NCI-H2171 (cell line): ENCODE results near the gene SMURF2.

Experiments
- DNase-seq: peaks from one replicate; lab custom pipeline; 2025; lab: John Stamatoyannopoulos, UW

The SMURF2 gene

DNA sequence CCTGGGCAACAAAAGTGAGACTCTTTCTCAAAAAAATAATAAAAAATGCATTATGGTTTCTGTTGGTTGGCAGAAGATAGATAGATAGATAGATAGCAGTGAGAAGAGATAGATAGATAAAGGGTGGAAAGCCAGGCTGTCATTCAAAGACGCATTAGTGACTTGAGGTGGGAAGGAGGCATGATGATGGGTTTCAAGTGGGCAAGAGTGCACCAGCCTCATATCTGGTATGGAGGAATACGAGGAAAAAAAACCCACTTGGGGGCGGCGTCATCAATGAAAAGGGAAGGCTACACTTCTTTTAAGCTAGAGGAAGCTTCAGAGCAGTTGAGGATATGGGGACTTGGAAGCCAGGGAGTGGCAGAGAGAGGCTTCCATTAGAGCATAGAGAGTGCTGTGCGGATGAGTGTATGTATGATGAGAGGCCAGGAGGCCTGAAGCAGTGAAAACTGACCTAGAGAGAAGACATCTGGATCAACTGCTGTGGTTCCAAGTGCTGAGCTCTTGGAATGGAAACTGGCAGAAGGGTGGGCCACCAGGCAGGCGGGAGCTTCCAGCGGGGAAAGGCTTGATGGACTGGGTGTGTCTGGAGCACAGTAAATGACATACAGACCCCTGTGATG, 123.5 kb downstream of the SMURF2 start:
- no peak for DNase-seq

DNA sequence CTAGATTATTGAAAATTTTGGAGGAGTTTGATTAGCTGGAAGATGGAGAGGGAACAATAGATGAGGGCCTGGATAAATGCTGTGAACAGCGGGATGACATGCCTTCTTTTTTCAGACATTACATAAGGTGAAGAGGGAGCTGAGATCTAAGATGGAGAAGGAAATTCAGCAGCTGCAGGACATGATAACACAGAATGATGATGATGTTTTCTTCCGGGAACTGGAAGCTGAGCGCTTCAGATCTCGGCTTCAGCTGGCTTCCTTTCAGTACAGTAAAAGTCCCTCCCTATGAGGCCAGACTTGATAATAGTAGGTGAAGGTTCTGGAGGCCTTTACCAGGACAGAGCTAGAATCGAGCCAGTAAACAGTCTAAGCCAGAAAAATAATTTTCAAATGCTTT, 124.6 kb downstream of the SMURF2 start:
- no peak for DNase-seq

DNA sequence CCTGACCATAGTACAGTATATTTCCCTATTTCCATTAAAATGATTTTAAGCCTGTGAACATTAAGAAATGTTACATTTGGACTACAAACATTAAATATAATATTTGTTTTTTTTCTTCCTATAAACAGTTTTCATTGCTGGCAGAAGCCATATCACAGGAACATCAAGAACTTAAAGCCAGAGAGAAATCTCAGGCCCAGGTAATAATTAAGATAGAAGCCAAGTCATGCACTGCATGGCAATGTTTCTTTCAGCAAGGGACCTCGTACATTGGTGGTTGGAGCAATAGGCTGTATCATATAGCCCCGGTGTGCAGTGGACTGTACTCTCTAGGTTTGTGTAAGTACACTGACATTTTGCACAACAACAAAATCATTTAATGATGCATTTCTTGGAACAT, 125.2 kb downstream of the SMURF2 start:
- DNase-seq: no peak

DNA sequence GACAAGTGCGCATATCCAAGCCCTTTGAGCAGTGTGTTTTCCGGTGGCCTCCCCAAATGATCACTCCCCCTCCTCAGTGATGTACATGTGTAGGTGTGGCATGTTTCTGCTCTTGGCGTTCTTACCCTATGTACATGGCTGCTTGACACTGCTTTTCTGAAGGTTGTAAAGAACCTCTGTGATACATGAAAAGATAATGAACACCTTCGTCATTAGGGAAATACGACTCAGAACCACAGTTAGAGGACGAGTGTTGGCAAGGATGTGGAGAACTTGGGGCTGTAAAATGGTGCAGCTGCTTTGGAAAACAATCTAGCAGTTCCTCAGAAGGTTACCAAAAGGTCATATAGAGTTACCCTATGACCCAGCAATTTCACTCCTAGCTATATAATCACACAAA, 126.8 kb downstream of the SMURF2 start:
- DNase-seq: no peak

DNA sequence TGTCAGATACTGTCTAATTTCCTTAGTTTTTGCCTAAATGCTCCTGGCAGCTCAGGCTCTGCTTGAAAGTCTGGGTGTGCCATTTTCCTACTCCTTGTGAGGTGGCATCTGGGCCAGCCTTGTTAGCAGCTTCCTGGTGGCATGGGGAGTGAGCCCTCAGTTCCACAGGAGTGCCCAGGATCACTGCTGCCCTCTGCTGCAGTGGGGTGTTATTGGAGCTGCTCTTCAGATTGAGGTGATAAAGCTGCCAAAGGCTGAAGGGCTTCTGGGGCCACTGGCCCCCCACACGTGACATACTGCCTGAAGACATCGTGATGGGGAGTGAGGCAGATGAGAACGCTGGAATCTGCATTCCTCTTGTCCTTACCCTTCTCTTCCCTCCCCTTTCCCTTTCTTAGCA, 127.9 kb downstream of the SMURF2 start:
- no peak for DNase-seq

DNA sequence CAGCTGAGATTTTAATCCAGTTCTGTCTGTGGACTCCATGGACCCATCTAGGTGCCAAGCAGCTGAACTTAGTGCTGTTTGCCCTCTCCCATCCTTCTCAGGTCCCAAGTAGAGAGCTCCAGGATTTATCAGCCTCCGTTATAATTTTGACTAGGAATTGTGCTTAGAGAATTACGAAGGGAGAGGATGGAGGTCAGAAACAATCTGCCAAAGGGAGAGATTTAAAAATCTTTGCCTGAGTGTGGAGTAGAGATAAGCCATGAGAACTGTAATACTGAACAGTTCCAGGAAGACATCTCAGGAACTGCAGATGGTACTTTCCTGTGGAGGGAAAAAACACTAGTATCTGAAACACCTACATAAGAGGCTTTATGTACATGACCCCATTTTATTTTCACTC, 128.3 kb downstream of the SMURF2 start:
- DNase-seq: no peak

DNA sequence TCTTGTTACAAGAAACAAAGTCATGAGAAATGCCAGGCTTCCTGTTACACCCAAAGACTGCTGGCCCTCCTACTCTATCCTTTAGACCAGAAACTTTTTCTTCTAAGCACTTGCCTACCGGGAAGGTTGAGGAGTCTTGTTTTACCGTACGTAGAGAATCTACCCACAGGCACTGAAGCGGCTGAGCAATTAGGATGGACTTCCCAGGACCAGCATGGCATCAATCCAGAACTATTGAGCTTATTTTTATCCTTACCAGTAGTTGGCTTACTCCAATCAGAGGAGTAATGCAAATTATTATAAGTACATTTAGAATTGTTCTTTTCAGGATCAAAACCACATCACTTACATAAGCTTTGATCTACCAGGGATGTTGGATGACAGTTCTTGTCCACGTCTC, 129.7 kb downstream of the SMURF2 start:
- DNase-seq: no peak

DNA sequence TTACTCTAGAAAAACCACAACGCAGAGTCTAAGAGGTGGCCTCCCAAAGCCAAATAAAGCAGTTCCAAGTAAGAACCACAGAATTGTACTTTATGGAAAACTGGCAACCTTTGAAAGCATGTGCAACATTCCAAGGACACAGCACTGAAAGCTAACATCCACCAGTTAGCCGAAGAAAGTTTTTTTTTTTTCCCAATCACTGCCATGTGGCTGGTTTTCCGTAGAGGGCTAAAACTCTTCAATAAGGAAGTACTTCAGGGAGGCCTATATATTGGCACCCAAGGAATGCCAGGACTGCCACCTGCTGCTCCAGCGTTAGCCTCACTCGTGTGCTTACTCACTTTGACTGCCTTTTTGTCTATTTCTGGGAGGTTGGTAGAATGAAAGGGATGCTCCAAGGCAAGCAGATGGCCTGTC, 130.1 kb downstream of the SMURF2 start:
- DNase-seq: no peak

DNA sequence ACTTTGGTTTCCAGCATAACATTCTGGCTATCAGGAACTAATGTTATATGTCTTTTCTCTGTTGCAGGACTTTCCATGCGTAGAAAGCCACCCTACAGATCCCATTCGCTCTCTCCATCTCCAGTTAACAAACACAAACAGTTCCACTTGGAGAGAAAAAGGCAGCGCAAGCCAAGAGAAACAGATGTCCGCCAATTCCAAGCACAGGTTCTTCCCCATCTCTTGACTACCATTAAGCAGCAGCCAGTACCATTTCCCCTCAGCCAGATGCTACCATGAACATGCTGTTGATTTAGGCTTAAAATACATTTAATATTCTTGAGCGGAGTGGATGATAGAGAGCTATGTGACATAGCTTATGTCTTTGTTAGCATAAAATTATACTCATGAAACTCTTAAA, 132.9 kb downstream of the SMURF2 start:
- no peak for DNase-seq

DNA sequence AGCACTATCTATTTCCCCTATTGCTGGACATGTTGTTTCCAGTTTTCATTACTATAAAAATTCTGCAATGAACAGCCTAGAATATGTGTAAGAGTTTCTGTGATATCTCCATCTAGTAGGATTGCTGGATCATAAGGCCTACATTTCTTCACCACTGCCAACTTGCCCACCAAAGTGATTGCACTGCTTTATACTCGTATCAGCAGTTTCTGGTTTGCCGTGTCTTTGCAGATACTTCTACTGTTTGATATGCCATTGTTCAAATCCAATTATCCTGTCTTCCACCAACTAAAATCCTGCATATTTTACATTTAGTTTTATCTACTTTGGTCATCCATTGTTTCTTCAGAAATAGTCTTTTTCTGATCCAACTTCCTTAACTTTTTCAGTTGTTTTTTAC, 134.2 kb downstream of the SMURF2 start:
- DNase-seq: no peak

DNA sequence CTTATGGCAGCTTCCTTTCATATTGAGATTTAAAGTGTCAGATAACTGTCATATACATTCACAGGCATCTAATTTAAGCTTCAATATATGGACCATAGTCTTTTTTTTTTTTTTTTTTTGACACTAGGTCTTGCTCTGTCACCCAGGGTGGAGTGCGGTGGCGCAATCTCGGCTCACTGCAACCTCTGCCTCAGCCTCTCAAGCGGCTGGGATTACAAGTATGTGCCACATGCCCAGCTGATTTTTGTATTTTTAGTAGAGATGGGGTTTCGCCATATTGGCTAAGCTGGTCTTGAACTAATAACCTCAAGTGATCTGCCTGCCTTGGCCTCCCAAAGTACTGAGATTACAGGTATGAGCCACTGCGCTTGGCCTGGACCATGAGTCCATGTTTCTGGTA, 141.7 kb downstream of the SMURF2 start:
- DNase-seq: no peak

DNA sequence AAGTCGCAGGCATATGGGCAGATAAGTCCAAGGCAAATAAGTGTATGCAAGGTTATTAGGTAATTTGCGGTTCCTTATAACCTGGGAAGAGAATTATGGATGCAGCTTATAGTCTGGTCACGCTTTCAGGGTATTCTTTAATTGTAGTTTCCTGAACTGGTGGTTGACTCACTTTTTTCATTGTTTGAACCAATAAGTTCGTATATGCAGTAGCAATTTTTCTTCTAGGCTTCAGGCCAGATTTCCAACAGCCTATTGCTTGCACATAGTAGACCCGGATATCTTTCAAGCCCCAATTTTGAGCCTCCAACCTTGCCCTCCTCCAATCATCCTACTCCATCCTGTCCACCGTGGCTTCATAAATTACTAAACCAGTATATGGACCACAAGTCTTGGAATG, 142.5 kb downstream of the SMURF2 start:
- DNase-seq: no peak

DNA sequence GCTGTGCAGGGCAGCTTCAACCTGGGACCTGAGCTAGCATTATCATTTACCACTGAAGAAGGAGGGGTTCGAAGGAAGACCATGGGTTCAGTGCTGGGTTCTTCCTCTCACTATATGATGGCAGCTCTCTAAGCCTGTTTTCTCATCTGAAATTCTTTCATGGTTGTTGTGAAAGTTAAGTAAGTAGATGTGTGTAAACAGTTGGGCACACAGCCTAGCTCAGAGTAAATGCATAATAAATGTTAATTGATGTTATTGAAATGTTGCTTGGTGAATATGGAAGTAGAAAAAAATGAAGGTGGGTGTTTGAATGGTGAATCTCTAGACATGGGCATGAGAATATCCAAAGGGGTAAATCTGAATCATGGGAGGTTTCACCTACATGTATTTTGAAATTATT, 146.3 kb downstream of the SMURF2 start:
- DNase-seq: no peak

DNA sequence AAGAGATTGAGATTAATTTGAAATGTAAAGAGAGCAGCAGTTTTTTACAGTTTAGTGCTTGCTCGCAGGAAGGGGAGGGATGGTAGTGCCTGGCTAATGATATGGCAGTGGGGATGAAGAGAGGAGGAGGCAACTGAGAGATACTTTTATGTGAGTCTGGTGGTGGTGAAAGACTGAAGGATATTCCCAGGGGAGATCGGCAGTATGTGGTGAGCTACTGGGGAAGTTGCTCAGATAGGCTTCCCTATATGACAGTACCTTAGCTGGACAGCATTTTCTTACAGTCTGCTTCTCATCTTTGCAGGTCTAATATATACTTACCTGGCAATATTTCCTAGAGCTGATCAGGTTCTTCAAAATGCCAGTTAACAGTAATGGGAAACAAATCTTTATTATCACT, 146.7 kb downstream of the SMURF2 start:
- DNase-seq: no peak

DNA sequence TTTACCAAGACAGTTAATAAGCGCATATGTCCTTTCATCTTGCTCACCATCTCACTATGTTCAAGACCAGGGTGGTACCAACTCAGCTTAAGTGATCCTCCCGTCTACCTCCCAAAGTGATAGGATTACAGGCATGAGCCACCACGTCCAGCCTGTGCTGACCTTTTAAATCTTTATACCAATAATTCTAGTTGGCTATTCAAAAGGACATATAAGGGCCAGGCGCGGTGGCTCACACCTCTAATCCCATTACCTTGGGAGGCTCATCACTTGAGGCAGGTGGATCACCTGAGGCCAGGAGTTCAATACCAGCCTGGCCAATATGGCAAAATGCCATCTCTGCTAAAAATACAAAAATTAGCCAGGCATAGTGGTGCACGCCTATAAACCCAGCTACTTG, 152.9 kb downstream of the SMURF2 start:
- no peak for DNase-seq

DNA sequence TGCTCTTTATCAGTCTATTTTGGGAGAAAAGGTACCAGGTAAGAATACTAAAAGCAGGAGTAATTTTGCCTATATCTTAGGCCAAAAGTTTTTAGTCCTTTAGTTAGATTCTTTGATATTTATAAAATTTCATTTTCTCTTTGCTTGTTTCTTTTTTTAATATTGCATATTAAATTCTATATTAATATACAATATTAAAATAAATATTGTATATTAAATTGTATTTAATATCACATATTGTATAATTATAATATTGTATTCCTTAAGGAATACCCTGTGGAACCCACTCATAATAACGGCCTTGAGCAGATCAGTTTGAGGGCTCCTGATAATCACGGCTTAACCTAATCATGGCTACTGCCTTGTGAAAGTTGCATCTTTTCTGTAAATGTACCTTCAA, 153.4 kb downstream of the SMURF2 start:
- DNase-seq: no peak

DNA sequence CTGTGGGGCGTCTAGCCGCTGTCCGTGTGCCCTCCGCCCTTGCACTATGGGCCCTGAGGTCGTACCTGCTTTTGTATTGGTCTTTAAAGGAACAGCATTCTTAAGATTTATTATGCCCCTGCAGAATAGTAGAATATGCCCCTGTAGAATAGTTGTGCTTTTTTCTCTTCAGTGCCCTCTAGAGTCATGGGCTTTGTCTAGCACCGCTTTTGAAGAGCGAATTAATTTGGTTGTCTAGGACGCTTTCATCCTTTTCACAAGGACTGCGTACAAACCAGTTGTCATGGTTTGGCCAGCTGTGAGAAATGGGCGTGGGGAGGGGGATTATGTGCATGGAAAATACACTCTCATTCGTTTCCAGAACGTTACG, 154.7 kb downstream of the SMURF2 start:
- DNase-seq: peak; percentile 34

DNA sequence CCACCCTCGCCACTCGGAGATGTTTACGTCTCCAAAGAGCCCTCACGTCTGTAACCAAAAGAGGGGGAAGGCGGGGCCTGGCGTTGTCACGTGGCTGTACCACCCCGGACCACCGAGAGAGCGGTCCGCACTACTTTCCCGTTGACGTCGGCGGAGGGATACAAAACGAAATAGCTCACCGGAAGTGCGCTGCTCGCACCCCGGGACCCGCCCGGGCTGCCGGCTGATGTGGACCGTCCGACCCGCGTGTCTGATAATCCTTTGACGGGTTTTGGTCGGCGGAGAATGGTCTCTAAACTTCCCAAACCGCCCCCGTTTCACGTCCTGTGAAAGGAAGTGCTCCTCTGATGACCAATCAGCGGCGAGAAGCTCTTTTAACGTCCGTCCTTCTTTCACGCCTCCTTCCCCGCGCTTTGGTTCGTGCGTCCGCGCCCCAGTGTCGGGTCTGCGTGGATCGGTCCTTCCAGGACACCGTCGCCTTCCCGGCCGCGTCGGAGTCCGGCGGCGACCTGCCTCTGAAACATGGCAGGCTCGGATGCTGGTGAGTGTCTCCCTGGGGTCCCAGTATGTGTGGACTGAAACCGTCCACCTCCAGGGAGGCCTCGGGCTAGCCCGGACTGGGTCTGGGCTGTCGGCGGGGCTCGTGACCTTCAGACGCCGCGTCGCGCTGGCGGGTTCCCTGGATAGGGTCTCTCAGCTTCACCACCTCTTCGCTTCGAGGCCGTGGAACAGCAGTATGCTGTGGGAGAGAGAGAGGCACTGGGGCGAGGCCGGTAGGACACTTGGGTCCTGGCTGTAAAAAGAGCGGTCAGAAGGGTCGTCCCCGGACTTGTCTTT, 155.3 kb downstream of the SMURF2 start, which contains the start of gene CEP95:
Gene CEP95, plus strand, starts transcription at position 402 of the 837 bp plus-strand sequence. Its CDS starts 121 bp downstream, at position 523.
- DNase-seq: peak; percentile 98

DNA sequence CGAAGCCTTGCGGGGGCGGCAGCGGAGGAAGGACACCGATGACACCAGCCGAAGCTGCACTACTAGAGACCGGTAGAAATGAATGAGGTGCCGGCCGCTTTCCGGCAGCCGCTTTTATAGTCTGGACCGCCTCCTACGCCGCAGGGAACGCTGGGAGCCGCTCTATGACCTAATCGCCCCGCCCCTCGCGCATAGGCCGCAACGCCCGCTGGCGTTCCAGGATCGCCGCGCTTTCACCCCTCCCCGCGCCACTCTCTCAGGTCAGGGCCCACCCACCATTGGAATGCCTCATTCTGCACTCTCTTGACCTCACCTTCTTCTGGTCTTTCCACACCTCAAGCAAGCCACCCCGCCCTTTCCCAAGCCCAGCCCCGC, 155.9 kb downstream of the SMURF2 start, which contains the start of gene DDX5:
Gene DDX5, minus strand, starts transcription at position 89 of the 375 bp plus-strand sequence. CDS start 170 bp downstream, outside the sequence.
- DNase-seq: peak; percentile 98

DNA sequence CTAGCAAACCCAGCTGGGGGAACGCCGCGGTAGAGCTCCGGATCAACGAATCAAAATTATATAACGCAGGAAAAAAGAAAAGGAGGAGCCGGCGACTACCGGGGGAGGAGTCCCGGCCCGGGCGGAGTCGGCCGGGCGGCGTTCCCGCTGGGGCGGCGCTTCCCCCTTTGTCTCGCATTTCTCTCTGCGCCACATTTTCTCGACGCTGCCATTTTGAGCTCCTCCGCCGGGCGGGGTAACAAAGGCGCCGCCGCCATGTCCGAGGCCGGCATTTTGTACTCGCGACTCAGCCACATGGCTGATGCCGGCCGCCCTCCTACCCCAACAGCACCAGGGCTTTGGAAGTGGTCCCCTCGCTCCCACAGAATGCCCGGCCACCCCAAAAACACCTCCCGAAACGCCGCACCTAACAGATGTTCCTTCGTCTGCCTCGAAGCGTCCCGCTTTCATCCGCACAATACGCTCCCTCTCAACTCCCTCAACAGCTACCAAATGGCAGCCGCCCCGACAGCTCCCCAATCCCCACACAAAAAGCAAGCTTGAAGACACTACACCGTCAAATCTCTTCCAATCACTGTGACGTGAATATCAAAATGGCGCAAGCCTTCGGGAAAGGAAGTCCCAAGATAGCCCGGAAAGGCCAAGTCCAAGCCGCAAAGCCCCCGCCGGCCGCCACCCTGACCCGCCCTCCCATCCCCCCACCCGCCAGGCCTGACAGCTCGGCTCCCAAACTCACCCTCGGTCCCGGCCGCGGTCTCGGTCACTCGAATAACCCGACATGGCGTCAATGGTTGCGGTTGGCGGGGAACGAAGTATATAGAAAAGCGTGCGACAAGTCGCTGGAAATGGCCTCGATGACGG, 156.5 kb downstream of the SMURF2 start:
- DNase-seq: peak; percentile 85

DNA sequence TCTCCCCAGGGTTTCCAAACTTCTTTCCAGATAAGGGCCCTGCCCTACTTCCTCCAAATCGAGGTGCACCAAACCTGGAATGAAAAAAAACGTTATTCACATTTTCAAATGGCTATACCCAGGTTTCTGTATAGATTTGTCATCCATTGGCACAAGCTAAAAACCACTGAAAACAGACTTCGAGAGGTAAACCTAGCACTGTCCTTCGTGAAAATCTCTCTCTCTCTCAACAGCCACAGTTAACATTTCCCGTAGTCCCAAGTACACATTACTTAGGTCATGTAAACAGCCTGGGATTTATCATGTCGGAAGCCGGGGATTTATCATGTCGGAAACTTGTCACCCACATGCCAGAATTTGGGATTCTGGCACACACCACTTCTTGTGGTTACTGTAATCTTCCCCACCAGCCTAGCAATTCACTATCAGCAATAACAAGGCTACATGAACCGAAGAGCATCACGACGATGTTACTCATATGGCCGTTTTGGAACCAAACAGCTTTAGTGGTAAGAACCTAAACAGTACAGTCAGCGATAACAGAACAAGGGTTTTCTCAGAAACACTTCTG, 157.3 kb downstream of the SMURF2 start:
- no peak for DNase-seq
